CD4-positive, alpha-beta T cell treated with Interleukin-4 for 1 hour (primary cell): ENCODE data around the gene KRTAP23-1.

ENCODE experiments used
- DNase-seq, 2 donors: peaks; one replicate each; pipeline ENCODE4 v3.0.0-alpha.2; 2020 to 2022

The KRTAP23-1 gene

DNA sequence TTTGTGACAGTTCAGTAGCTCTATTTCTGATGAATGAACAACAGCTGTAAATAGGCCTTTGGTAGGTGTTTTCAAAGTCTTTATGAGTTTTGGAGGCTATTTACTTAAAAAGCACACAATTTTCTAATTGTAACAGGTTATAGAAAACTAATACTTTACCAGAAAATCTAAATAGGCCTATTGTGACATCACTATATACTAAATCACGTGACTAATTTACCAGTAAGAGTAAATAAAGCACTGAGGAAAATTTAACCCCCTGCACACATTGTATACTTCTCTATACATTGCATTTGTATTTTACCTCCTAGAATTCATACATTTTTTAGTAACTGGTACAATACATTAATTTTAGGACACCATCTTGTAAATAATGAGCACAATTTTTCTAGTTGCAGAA lies 43.3 kb downstream of the KRTAP23-1 start:
- DNase-seq: no peak
